GM19463 (cell line): Measurements from ENCODE around the gene NTM.
"Not testable (repeated sequence)": the region's sequence is repeated elsewhere in the genome, so short reads cannot be mapped to it uniquely, and the experiment has no call there.

Experiments
- ATAC-seq: cut with Tn5 transposase; IDR thresholded peaks from one replicate; pipeline ENCODE4 v1.9.1; 2021; ENCODE audit warnings: mild to moderate bottlenecking, moderate library complexity; ENCODE audit not compliant: unreplicated experiment

The NTM gene

DNA sequence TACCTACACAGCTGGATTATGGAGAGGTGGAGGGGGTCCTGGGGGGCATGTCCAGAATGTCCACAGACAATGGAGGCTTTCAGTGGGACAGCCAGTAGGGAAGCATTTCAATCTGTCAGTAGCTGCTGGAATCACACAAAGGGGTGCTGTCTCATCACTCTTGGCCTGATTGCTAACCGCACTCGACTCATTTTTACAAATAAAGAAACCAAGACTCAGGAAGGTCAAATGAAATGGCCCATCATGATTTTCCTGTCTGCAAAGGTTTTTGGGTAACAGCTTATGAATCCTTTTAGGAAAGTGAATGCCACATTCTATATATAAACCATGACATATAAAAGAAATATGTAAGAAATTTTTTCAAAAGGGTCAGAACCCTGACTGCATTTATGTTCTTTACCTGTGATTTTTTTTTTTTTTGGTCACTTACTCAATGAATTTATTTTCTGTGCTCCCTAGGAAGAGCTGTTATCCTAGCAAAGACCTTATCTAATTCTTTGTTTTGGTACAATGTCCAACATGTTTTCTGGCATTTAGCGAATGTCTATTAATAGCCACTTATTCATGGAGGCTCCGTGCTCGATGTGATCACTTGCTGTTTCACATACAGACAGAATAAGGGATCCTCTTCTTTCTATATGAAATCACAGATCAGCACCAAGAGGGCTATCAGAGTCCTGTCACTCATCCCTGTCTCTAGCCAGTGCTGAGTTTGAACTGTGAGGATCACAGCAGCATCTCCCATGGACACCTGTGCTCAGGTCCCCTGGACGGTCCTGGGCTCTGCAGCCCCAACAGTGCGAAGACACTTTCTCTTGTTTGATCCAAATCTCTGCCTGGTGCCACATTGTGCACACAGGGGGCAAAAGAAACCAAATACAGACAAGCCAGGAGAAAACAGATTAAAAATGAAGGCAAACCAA is 979.7 kb downstream of the NTM start:
- ATAC-seq, result no peak

DNA sequence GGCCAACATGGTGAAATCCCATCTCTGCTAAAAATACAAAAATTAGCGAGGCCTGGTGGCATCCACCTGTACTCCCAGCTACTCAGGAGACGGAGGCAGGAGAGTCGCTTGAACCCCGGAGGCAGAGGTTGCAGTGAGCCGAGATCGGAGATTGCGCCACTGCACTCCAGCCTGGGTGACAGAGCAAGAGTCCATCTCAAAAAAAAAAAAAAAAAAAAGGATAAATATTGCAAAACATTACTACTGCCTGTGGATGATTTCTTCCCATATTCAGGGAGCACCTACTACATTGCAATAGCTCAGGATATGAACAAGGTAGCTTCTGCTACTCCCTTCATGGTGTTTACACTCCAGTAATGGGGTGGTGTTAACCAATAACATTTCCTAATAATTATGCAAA is 980.6 kb downstream of the NTM start:
- no peak for ATAC-seq

- ATAC-seq, result no peak
Observed at GRCh38 chr11:132352497-132352896, 982.1 kb downstream of the NTM start.

DNA sequence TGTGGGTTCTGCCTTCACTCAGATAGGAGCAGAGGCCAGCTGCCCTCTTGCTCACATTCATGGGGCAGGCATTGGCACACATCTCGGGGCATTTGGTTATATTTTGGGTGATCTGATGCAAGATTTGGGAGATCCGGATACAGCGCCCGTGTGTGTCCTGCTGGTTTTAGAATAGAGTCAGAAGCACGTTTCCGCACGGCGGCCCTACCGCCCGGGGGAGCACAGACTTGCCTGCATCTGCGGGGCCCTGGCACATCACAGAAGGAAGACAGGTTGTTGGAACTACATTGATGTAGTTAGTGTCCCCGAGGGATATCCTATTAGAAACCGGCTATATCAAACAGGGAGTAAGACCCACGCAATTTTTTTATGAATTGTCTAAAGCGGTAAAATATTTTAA is 982.8 kb downstream of the NTM start:
- no peak for ATAC-seq

DNA sequence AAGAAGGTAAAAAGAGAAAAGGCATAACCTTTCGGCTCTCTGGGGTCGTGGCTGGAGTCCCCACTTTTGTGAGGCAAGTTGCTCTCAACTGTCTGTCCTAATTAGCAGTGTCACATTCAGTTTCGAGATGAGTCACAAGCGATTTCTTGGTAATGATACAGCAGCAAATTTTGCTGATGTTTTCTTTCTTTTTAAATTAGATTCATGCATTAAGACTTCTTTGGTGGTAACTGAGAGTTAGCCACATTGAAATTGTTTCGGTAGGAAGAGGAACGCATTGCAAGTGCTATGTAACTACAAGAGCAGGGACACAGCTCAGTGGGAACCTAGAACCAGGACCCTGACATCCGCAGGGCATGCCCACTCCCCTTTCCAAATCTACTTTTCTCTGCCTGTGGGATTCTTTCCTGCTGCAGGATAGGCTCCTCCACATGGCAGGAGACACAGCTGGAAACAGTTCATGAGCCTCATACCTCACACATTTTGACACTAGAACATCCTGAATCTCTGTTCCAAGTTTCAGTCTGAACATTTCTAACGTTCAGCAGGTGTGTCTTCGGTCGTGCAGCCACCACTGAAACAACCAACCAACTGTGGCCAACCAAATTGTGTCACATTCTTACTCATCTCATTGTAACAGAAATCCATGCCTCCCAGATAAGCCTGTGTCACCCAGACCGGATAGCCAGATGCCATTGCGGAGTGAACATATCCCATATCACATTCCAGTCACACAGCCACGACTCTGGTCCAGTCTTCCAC is 987.6 kb downstream of the NTM start:
- ATAC-seq, result peak; percentile 76

DNA sequence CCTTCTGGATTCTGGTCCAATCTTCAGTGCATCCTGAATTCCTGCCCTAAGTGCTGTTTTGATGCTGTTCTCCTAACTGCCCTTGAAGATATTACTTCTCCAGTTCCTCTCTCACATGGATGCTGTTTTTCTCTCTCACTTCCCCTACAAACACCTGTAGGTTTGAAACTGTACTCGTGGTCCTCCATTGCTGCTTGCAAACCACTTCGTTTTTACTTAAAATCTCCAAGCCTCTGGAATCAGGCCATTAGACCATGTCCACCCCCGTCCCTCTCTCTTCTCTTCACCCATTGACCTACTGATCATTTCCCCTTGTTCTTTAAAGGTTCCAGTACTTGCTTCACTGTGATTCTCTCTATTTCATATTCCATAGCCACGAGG is 988.1 kb downstream of the NTM start:
- ATAC-seq, result peak; percentile 35

- ATAC-seq, result no peak
Observed at GRCh38 chr11:132361011-132361550, 990.7 kb downstream of the NTM start.

GRCh38 chr11:132365650-132366049 is 995.2 kb downstream of the NTM start:
- ATAC-seq, result no peak

GRCh38 chr11:132367293-132367692 is 996.9 kb downstream of the NTM start:
- ATAC-seq, result no peak

DNA sequence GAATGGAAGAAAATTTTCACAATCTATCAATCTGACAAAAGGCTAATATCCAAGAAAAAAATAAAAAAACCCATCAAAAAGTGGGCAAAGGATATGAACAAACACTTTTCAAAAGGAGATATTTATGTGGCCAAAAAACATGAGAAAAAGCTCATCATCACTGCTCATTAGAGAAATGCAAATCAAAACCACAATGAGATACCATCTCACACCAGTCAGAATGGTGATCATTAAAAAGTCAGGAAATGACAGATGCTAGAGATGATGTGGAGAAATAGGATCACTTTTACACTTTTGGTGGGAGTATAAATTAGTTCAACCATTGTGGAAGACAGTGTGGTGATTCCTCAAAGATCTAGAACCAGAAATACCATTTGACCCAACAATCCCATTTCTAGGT is 999.7 kb downstream of the NTM start:
- ATAC-seq, result not testable (repeated sequence)

DNA sequence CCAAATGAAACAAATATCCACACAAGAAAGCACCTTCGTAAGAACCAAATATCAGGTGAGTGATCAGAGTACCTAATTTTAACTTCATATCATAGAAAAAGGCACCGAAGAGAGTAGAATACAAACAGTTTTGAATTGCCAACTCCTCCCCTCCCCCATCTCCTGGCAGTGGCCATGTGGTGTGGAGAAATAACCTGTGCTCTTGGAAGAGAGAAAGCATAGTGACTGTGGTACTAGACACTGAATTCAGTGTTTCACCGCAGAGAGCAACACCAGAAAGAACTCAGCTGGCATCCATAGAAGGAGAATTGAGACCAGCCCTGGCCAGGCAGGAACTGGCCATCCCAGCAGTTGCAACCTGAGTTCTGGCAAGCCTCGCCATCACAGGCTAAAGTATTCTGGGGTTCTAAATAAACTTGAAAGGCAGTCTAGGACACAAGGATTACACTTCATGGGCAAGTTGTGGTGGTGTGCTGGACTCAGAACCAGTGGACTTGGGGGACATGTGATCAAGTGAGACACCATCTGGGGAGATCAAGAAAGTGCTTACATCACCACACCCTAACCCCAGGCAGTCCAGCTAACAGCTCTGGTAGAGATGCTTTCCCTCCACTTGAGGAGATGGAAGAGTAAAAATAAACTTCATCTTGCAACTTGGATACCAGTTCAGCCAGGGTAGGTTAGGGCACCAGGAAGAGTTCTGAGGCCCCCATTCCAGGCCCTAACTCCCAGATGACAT is 1003.2 kb downstream of the NTM start:
- ATAC-seq, result no peak

- ATAC-seq, result no peak
Observed at GRCh38 chr11:132379540-132379939, 1009.1 kb downstream of the NTM start.
